Measurements from ENCODE around the gene ANKS1B.

ANKS1B gene

DNA sequence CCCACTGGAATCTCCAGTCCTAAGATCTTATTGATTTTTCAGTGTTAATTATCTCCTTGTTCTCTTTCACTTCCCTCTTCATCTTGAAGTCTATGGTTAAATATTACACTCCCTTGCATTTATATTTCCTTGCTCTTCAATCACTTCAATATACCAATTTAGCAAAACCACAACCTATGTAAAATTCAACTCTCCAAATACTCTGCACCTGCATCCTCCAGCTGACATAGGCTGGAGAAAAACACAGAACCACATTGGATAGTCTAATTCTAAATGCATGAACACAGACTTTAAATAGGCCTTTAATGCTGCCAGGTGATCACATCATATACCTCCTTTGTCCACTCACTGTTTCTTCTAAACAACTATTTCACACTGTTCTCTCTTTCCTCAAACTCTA lies 591.0 kb downstream of the ANKS1B start:
- Histone ChIP-seq H3K4me1 (ENCODE audit: insufficient read depth, low read length) (no peaks in the 10 kb centered on the region), H3K9me3 (ENCODE audit: low read length) (no peaks in the 10 kb centered on the region), H3K4me3 (ENCODE audit: low read length) (no peak overlapping the region), H3K27me3 (ENCODE audit: insufficient read depth, low read length) (no peaks in the 10 kb centered on the region), H2AFZ (ENCODE audit: low read depth, low read length) (no peak overlapping the region), H3K36me3 (ENCODE audit: insufficient read depth, low read length) (no peaks in the 10 kb centered on the region)

DNA sequence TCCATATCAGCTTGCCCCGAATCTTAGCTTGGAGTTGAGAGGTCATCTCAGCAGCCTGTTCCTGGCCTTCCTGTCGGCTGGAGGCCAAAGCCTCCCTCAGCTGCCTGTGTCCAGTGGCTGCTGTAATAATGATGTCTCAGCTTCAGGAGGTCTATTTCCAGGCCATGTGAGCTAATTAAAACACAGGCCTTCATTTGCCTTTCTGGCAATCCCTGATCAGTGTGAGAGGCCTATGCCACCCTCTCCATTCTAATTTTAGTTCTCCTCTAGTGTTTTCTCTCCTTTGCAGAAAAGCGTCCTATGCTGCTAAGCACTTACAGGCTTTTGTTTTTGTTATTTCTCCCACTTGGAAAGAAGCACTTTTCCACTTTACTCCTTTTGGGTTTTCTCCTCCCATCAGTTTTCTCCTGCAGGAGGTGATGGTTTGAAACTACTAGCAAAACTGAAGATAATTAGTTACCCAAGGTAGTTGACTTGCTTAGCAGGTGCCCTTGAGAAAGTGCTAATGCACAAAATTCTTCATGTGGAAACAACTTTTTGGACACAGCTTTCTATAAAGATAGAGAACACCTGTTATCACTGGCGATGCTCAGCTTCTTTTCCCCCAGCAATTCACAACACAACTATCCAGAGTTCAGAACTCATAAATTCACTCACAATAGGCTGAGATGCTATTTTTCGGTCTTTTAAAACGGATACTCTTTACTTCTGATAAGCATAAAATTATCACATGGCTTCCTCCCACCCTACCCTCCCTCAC lies 592.5 kb downstream of the ANKS1B start:
- Histone ChIP-seq H3K4me1 (ENCODE audit: insufficient read depth, low read length) (no peaks in the 10 kb centered on the region), H2AFZ (ENCODE audit: low read depth, low read length) (no peak overlapping the region), H3K4me3 (ENCODE audit: low read length) (no peak overlapping the region), H3K9me3 (ENCODE audit: low read length) (no peaks in the 10 kb centered on the region), H3K36me3 (ENCODE audit: insufficient read depth, low read length) (no peaks in the 10 kb centered on the region), H3K27me3 (ENCODE audit: insufficient read depth, low read length) (no peaks in the 10 kb centered on the region)

DNA sequence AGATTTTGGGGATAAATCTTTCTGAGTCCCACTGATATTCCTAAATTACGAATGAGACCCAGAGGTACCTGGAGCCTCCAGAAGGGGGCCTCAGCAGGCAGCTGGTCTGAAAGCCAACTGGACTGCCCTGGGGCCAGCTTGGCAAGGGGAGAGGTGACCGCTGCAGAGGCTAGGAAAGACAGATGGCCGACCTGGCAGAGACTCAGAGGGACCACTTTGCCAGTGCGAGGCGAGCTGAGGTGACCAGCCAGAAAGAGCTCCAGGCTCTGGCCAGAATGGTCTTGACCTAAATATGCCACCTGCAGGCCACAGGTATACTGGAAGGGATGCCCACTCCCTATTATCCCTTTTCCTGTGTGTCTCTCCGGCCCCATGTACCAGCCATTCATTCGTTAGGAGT lies 594.0 kb downstream of the ANKS1B start:
- H3K4me3 ChIP-seq (ENCODE audit: low read length), result no peak overlapping the region
- H3K27me3 ChIP-seq (ENCODE audit: insufficient read depth, low read length), result no peaks in the 10 kb centered on the region
- H3K4me1 ChIP-seq (ENCODE audit: insufficient read depth, low read length), result no peaks in the 10 kb centered on the region
- no peak overlapping the region for H2AFZ ChIP-seq (ENCODE audit: low read depth, low read length)
- H3K9me3 ChIP-seq (ENCODE audit: low read length), result no peaks in the 10 kb centered on the region
- H3K36me3 ChIP-seq (ENCODE audit: insufficient read depth, low read length), result no peaks in the 10 kb centered on the region

DNA sequence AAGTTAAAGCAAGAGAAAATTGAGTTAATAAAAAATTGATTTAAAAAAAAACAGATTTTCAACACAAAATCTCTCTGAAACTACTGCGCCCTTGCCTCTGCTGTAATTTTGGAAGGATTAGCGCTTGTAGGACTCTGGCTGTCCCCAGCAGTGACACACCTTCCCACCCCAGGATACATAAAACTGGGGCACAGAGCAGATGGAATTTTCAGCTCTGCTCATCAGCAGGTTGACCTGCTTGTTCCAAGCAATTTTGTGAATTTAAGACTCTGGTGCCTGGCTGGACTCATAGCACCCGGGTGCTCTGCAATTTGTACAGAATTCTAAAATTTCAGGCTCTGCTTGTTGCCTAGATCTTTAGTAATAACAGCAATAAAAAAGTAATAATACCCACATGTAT lies 595.0 kb downstream of the ANKS1B start:
- no peak overlapping the region for H3K4me3 ChIP-seq (ENCODE audit: low read length)
- H2AFZ ChIP-seq (ENCODE audit: low read depth, low read length), result no peak overlapping the region
- H3K36me3 ChIP-seq (ENCODE audit: insufficient read depth, low read length), result no peaks in the 10 kb centered on the region
- no peaks in the 10 kb centered on the region for H3K9me3 ChIP-seq (ENCODE audit: low read length)
- no peaks in the 10 kb centered on the region for H3K4me1 ChIP-seq (ENCODE audit: insufficient read depth, low read length)
- H3K27me3 ChIP-seq (ENCODE audit: insufficient read depth, low read length), result no peaks in the 10 kb centered on the region

DNA sequence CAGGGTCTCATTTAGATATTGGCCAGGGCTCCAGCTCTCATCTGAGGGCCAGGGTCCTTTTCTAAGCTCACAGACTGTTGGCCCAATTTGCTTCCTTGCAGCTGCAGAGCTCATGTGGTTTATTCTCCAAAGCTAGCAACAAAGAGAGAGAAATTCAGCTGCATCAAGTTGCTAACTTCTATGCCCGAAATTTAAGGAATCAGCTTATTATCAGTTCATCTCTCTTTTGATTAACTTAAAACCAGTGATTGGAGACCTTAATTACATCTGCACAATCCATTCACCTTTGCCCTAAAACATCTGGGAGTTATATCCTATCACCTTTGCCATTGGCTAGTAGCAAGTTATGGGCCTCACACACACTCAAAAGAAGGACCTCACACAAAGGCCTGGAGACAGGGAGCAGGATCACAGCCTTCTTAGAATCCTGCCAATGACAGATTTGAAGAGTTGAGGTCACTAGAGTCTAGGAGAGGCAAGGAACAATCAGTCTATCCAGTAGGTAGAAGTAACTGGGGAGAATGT lies 596.0 kb downstream of the ANKS1B start:
- no peaks in the 10 kb centered on the region for H3K9me3 ChIP-seq (ENCODE audit: low read length)
- H3K36me3 ChIP-seq (ENCODE audit: insufficient read depth, low read length), result no peaks in the 10 kb centered on the region
- H2AFZ ChIP-seq (ENCODE audit: low read depth, low read length), result no peak overlapping the region
- H3K4me3 ChIP-seq (ENCODE audit: low read length), result no peak overlapping the region
- H3K4me1 ChIP-seq (ENCODE audit: insufficient read depth, low read length), result no peaks in the 10 kb centered on the region
- no peaks in the 10 kb centered on the region for H3K27me3 ChIP-seq (ENCODE audit: insufficient read depth, low read length)

DNA sequence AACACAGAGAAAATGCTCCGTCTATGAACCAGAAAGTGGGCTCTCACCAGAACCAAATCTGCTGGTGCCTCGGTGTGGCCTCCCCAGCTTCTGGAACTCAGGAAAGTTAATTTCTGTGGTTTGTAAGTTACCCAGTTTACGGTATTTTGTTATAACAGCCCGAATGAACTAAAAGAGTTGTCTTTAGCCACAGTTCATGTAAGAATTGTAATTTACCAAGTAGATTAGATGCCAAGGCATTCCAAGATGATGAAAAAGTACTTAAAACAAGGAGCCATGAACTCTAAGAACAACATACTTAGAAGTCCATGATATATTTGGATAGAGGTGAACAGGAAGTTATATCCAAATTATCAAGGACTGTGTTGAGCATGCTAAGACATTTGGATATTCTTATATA lies 597.1 kb downstream of the ANKS1B start:
- Histone ChIP-seq H3K9me3 (ENCODE audit: low read length) (no peaks in the 10 kb centered on the region), H3K4me1 (ENCODE audit: insufficient read depth, low read length) (no peaks in the 10 kb centered on the region), H3K27me3 (ENCODE audit: insufficient read depth, low read length) (no peaks in the 10 kb centered on the region), H3K36me3 (ENCODE audit: insufficient read depth, low read length) (no peaks in the 10 kb centered on the region), H3K4me3 (ENCODE audit: low read length) (no peak overlapping the region), H2AFZ (ENCODE audit: low read depth, low read length) (no peak overlapping the region)

DNA sequence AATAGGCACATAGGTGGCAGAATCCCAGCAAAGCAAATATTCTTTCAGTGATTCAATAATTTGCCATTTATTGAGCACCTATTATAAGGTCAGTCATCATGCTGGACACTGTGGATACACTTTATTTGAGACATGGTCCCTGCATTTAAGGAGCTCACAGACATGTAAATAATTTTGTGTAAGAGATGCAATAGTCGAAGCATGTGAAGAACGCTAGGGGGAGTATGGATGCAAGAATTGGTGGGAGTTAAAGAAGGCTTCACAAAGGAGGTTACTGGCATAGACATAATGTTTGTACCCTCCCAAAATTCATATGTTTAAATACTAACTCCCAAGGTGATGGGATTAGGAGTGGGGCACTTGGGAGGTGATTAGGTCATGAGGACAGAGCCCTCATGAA lies 597.8 kb downstream of the ANKS1B start:
- Histone ChIP-seq H2AFZ (ENCODE audit: low read depth, low read length) (no peak overlapping the region), H3K4me1 (ENCODE audit: insufficient read depth, low read length) (no peaks in the 10 kb centered on the region), H3K36me3 (ENCODE audit: insufficient read depth, low read length) (no peaks in the 10 kb centered on the region), H3K9me3 (ENCODE audit: low read length) (no peaks in the 10 kb centered on the region), H3K27me3 (ENCODE audit: insufficient read depth, low read length) (no peaks in the 10 kb centered on the region), H3K4me3 (ENCODE audit: low read length) (no peak overlapping the region)

DNA sequence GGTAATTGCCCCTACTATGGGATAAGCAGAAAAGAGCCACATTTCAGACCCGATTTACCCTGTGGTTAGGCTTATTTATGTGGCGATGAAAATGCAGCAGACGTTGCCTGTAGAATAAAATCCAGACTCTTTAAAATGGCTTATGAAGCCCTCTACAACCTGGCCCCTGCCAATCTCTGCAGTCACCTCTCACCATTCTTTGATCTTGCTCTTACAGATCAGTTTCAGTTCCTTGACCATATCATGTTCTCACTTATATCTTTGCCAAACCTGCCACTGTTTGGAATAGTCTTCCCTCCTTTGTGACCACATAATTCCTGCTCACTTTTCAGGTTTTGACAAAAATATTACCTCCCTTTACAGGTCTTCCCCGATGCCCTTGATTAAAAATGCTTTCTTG lies 601.5 kb downstream of the ANKS1B start:
- no peaks in the 10 kb centered on the region for H3K4me1 ChIP-seq (ENCODE audit: insufficient read depth, low read length)
- H3K9me3 ChIP-seq (ENCODE audit: low read length), result no peaks in the 10 kb centered on the region
- no peaks in the 10 kb centered on the region for H3K27me3 ChIP-seq (ENCODE audit: insufficient read depth, low read length)
- H3K4me3 ChIP-seq (ENCODE audit: low read length), result no peak overlapping the region
- H3K36me3 ChIP-seq (ENCODE audit: insufficient read depth, low read length), result no peaks in the 10 kb centered on the region
- no peak overlapping the region for H2AFZ ChIP-seq (ENCODE audit: low read depth, low read length)

DNA sequence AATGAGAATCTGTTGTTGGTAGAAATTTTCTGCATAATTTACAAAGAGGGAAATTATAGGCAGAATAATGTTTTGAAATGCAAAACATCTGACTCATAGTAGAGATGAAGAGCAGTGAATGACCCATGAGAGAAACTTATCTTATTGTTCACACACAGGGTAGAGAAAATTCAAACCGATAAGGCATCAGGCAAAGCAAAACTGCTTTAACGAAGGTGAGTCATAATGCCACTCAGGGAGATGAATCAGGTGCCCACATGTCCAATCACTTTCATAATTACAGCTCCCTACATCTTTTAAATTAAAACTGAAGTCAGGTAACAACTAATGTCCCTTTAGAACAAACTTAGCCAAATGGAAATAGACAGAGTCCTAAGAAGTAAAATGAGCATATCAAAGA lies 602.7 kb downstream of the ANKS1B start:
- H2AFZ ChIP-seq (ENCODE audit: low read depth, low read length), result no peak overlapping the region
- H3K36me3 ChIP-seq (ENCODE audit: insufficient read depth, low read length), result no peaks in the 10 kb centered on the region
- no peaks in the 10 kb centered on the region for H3K27me3 ChIP-seq (ENCODE audit: insufficient read depth, low read length)
- H3K4me3 ChIP-seq (ENCODE audit: low read length), result no peak overlapping the region
- no peaks in the 10 kb centered on the region for H3K4me1 ChIP-seq (ENCODE audit: insufficient read depth, low read length)
- no peaks in the 10 kb centered on the region for H3K9me3 ChIP-seq (ENCODE audit: low read length)

DNA sequence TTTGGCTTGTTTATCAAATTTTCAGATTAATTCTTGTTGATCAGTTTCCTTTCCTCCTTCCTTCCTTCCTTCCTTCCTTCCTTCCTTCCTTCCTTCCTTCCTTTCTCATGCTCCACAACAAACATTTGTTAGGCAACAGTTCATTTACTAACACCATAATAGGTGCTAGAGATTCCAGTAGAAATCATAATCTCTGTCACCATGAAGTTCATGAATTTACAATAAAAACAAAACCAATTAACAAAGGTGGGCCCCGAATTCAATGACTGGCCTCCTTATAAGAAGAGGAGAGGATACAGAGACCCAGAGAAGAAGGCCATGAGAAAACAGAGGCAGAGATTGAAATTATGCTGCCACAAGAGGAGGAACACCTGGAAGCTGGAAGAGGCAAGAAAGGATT lies 604.0 kb downstream of the ANKS1B start:
- H3K9me3 ChIP-seq (ENCODE audit: low read length), result no peaks in the 10 kb centered on the region
- H3K36me3 ChIP-seq (ENCODE audit: insufficient read depth, low read length), result no peaks in the 10 kb centered on the region
- no peaks in the 10 kb centered on the region for H3K4me1 ChIP-seq (ENCODE audit: insufficient read depth, low read length)
- no peak overlapping the region for H3K4me3 ChIP-seq (ENCODE audit: low read length)
- no peaks in the 10 kb centered on the region for H3K27me3 ChIP-seq (ENCODE audit: insufficient read depth, low read length)
- H2AFZ ChIP-seq (ENCODE audit: low read depth, low read length), result no peak overlapping the region

DNA sequence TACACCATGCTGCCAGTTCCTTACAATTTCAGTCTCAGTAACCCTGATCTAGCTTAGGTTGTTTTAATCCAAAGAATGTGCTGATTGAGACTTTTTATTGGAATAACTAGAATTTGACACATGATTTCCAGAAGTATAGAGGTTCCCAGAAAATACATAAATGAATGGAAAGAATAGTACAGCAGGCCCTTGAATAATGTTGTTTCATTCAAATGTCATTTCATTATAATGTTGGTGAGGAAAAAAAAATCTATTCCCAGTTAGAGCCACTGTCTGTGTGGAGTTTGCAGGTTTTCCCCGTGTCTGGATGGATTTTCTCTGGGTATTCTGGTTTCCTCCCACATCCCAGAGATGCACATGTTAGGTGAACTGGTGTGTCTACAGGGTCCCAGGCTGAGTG lies 610.7 kb downstream of the ANKS1B start:
- Histone ChIP-seq H3K4me1 (ENCODE audit: insufficient read depth, low read length) (no peaks in the 10 kb centered on the region), H3K9me3 (ENCODE audit: low read length) (no peaks in the 10 kb centered on the region), H3K36me3 (ENCODE audit: insufficient read depth, low read length) (no peaks in the 10 kb centered on the region), H3K4me3 (ENCODE audit: low read length) (no peak overlapping the region), H2AFZ (ENCODE audit: low read depth, low read length) (no peak overlapping the region), H3K27me3 (ENCODE audit: insufficient read depth, low read length) (no peaks in the 10 kb centered on the region)

DNA sequence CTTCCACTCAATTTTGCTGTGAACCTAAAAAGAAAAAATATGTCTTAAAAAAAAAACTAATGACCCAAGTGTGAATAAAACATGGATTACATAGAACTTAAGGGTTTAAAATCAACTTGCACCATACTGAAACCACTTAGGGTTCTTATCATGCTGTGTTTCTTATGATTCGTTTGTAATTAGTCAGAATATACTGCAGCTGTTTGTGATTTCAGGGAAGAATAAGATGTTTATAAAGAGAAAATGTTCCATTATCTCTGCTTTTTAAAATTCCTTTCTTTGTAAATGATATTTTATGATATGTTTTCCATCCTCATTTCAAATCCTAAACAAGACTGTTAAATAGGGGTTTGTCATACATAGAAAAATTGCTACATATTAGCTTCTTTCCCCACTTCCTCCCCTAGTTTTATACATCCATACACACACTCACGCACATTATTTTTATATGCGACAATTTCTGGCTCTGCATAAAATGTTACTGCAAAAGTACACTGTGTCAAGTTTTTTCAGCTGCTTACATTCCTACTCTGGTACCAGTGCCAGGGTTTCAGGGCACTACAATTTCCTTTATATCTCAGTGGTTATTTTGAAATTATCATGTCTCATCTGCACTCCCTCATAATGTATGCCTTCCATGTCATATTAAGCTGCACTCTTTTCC lies 612.3 kb downstream of the ANKS1B start:
- H3K4me1 ChIP-seq (ENCODE audit: insufficient read depth, low read length), result no peaks in the 10 kb centered on the region
- H3K4me3 ChIP-seq (ENCODE audit: low read length), result no peak overlapping the region
- H3K9me3 ChIP-seq (ENCODE audit: low read length), result no peaks in the 10 kb centered on the region
- H3K36me3 ChIP-seq (ENCODE audit: insufficient read depth, low read length), result no peaks in the 10 kb centered on the region
- H3K27me3 ChIP-seq (ENCODE audit: insufficient read depth, low read length), result no peaks in the 10 kb centered on the region
- no peak overlapping the region for H2AFZ ChIP-seq (ENCODE audit: low read depth, low read length)

DNA sequence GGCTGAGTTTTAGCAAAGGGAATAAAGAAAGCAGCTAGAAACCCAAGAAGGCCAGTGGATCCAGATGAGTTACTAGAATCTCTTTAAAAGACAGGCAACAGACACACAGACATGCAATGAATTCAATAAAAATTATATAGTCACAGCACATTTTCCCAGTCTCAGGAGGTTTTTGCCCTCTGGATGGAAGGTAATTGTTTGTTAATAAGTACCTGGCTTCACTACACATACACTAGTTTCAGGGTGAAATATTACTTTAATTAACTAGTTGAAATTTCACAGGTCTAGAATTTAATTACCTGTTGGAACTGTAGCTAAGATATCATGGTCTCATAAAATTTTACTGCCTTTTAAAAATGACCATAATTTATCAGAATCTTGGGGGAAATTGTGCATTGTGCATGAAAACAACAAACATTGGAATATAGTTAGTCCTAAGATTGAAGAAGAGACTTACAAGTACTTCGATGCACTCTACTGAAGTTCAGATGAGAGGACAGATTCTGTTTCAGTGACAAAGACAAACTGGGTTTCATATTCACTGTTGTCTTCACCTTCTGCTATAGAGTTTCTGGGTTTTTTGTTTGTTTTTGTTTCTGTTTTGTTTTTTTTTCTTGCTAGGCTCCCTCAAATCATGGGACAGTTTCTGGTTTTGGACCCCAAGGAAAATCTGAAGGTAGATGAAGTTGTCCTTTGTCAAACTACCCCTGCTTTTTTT lies 614.2 kb downstream of the ANKS1B start:
- Histone ChIP-seq H3K4me1 (ENCODE audit: insufficient read depth, low read length) (no peaks in the 10 kb centered on the region), H3K36me3 (ENCODE audit: insufficient read depth, low read length) (no peaks in the 10 kb centered on the region), H2AFZ (ENCODE audit: low read depth, low read length) (no peak overlapping the region), H3K27me3 (ENCODE audit: insufficient read depth, low read length) (no peaks in the 10 kb centered on the region), H3K9me3 (ENCODE audit: low read length) (no peaks in the 10 kb centered on the region), H3K4me3 (ENCODE audit: low read length) (no peak overlapping the region)

All from neuron (in vitro differentiated cells).